HL-60 (cell line): ENCODE results near the gene EHD4.

Experiments
- DNase-seq, 2 experiments: peaks; one replicate each; pipeline ENCODE4 v3.0.0-alpha.2; 2010 to 2020; ENCODE audit warnings: low read depth in 1 of 2, low spot score in 1 of 2
- H3K27ac ChIP-seq: fragments of 250-450 bp; sonication (Bioruptor Pico); replicated peaks from 2 replicates; pipeline ENCODE4 v1.5.1; 2020; ENCODE audit warnings: mild to moderate bottlenecking, moderate library complexity
- H3K27me3 ChIP-seq: fragments of 250-450 bp; sonication (Bioruptor Pico); 2 replicates; pipeline ENCODE4 v1.5.1; 2021; ENCODE audit warnings: mild to moderate bottlenecking, moderate library complexity; ENCODE audit not compliant: insufficient read depth, poor library complexity, severe bottlenecking
- H3K4me3 ChIP-seq: replicated peaks from 2 replicates; pipeline ENCODE4 v1.5.1; 2011; ENCODE audit warnings: mild to moderate bottlenecking, control low read depth, low read length; ENCODE audit not compliant: insufficient read depth
- GABPA ChIP-seq: IDR thresholded peaks from 2 replicates; pipeline ENCODE4 v1.6.1; 2012; ENCODE audit warnings: low read depth
- POLR2AphosphoS5 ChIP-seq: IDR thresholded peaks from 2 replicates; pipeline ENCODE4 v1.6.1; 2012; ENCODE audit warnings: low read depth
- SPI1 ChIP-seq: IDR thresholded peaks from 2 replicates; pipeline ENCODE4 v1.6.1; 2012; ENCODE audit warnings: low read depth, mild to moderate bottlenecking, borderline replicate concordance
- TF ChIP-seq, protein P1 (sequence below): IDR thresholded peaks from 2 replicates; pipeline ENCODE4 v1.6.1; 2012; ENCODE audit warnings: low read depth; ENCODE audit not compliant: insufficient replicate concordance
- TF ChIP-seq, protein P2 (sequence below): IDR thresholded peaks from one replicate; pipeline ENCODE4 v1.5.1; 2011; ENCODE audit warnings: low read length, control low read depth, inconsistent platforms; ENCODE audit not compliant: insufficient read depth

Gene EHD4

DNA sequence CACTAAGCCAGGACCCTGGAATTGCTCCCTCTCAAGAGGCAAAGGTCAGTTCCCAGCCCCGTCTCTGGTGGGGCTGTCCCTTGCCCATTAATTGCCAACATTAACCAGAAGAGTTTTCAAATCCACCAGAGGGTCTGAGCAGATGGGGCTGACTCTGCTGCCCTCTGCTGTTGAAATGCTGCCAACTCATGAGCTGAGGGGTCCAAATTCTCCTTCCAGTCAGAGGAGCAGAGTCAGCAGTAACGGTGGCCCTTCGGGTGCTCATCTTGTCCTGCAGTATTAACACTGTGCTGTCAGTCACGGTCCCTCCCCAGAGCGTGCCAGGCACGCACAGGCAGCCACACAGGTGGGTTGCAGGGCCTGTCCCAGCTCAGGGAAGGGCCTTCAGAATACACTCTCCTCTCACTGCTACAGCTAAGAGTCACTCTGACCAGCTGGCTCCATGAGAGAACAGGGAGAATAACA, 67.8 kb downstream of the EHD4 start:
- H3K4me3 ChIP-seq: no peak overlapping the region
- H3K27me3 ChIP-seq: no peaks in the 10 kb centered on the region
- DNase-seq: peak in 1 of 2 experiments; percentile 53
- no peak for TF ChIP-seq SPI1
- TF ChIP-seq, protein P1, sequence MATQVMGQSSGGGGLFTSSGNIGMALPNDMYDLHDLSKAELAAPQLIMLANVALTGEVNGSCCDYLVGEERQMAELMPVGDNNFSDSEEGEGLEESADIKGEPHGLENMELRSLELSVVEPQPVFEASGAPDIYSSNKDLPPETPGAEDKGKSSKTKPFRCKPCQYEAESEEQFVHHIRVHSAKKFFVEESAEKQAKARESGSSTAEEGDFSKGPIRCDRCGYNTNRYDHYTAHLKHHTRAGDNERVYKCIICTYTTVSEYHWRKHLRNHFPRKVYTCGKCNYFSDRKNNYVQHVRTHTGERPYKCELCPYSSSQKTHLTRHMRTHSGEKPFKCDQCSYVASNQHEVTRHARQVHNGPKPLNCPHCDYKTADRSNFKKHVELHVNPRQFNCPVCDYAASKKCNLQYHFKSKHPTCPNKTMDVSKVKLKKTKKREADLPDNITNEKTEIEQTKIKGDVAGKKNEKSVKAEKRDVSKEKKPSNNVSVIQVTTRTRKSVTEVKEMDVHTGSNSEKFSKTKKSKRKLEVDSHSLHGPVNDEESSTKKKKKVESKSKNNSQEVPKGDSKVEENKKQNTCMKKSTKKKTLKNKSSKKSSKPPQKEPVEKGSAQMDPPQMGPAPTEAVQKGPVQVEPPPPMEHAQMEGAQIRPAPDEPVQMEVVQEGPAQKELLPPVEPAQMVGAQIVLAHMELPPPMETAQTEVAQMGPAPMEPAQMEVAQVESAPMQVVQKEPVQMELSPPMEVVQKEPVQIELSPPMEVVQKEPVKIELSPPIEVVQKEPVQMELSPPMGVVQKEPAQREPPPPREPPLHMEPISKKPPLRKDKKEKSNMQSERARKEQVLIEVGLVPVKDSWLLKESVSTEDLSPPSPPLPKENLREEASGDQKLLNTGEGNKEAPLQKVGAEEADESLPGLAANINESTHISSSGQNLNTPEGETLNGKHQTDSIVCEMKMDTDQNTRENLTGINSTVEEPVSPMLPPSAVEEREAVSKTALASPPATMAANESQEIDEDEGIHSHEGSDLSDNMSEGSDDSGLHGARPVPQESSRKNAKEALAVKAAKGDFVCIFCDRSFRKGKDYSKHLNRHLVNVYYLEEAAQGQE: no peak
- TF ChIP-seq, protein P2, sequence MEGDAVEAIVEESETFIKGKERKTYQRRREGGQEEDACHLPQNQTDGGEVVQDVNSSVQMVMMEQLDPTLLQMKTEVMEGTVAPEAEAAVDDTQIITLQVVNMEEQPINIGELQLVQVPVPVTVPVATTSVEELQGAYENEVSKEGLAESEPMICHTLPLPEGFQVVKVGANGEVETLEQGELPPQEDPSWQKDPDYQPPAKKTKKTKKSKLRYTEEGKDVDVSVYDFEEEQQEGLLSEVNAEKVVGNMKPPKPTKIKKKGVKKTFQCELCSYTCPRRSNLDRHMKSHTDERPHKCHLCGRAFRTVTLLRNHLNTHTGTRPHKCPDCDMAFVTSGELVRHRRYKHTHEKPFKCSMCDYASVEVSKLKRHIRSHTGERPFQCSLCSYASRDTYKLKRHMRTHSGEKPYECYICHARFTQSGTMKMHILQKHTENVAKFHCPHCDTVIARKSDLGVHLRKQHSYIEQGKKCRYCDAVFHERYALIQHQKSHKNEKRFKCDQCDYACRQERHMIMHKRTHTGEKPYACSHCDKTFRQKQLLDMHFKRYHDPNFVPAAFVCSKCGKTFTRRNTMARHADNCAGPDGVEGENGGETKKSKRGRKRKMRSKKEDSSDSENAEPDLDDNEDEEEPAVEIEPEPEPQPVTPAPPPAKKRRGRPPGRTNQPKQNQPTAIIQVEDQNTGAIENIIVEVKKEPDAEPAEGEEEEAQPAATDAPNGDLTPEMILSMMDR: peak; percentile 96
- no peak overlapping the region for H3K27ac ChIP-seq

DNA sequence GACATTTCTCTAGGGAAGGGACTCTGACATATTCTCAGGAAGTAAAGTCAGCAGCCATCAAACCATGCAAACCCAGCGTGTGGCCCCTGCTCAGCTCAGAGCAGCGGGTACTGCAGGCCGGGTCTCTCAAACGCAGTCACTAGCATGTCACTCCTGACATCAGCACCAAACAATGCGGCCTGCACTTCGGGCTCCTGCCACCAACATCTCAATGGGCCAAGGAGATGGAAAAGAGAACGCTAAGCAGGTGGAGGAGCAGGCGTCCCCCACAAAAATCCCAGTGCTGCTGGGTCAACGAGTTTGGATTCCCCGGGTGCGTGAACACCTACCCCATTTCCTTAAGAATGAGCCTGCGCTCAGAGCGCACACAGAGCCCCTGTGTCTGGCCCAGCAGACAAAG, 68.6 kb downstream of the EHD4 start:
- DNase-seq: no peak
- TF ChIP-seq, protein P1: no peak
- TF ChIP-seq SPI1: no peak
- TF ChIP-seq, protein P2: no peak
- no peak for TF ChIP-seq POLR2AphosphoS5
- no peak for TF ChIP-seq GABPA
- H3K27ac ChIP-seq: no peak overlapping the region
- no peaks in the 10 kb centered on the region for H3K27me3 ChIP-seq
- no peak overlapping the region for H3K4me3 ChIP-seq

DNA sequence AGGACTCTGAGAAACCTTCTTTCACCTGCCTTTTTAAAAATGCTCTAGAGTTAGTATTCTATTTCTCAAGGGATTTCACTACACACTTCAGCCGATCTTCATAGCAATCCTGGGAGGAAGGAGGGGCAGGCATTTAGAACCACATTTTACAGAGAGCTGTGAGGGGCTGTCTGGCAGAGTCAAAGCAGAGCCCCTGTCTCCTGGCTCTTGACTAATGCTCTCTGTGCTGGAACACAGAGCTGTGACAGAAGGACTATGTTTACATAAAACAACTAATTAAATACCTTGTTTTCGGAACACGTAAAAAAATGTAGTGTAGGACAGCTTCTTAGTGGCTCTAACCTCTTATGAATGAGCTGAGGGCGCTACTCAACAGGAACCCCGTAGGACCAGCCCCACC, 70.9 kb downstream of the EHD4 start:
- H3K27ac ChIP-seq: no peak overlapping the region
- no peaks in the 10 kb centered on the region for H3K27me3 ChIP-seq
- TF ChIP-seq, protein P1: no peak
- TF ChIP-seq POLR2AphosphoS5 (no peak), SPI1 (no peak), GABPA (no peak)
- TF ChIP-seq, protein P2: no peak
- no peak overlapping the region for H3K4me3 ChIP-seq
- no peak for DNase-seq
